HCT116 (cell line): ENCODE data around the gene PPIF. TPM values are rescaled to one million over a fixed set of nuclear protein-coding genes. Genes with fewer than 3 reads are reported as not detected.

Experiments used
- ATAC-seq: fragments of 200-7000 bp; cut with Tn5 transposase; 2 replicates; pipeline ENCODE4 v1.9.1; 2020; ENCODE audit warnings: mild to moderate bottlenecking, moderate library complexity
- BruUV-seq: library from RNA; stranded (reverse); fragments of 400-500 nt; replicated peaks from 2 replicates; lab custom pipeline; 2021; lab: Mats Ljungman, UMichigan
- CTCF ChIA-PET: fragments of 300-600 bp; sonication (Branson Sonifier 250); formaldehyde crosslinking; loops from one replicate; lab custom pipeline; 2021; ENCODE audit warnings: antibody characterized with exemption; lab: Charles Lee
- POLR2A ChIA-PET: fragments of 300-600, 350-600 bp; sonication (Branson Sonifier 250); formaldehyde crosslinking; loops from one replicate; lab custom pipeline; 2021; ENCODE audit warnings: antibody characterized with exemption; lab: Charles Lee
- RAD21 ChIA-PET, 2 experiments: fragments of 300-600 bp; sonication (Branson Sonifier 250); formaldehyde crosslinking; loops; one replicate each; lab custom pipeline; 2023; ENCODE audit warnings: low total read pairs in 2 of 2; ENCODE audit not compliant: uncharacterized antibody in 2 of 2, unreplicated experiment in 2 of 2, low non-redundant PET in 1 of 2; lab: Charles Lee
- DNase-seq: peaks from one replicate; pipeline ENCODE4 v3.0.0-alpha.2; 2010; ENCODE audit warnings: low read depth, low spot score
- H2AFZ ChIP-seq: fragments of 200-600 bp; shearing (Covaris generic), sonication (generic); 2 replicates; pipeline ENCODE4 v1.6.1; 2017; ENCODE audit warnings: low read depth, mixed run types, mixed read lengths, antibody characterized with exemption, low read length; ENCODE audit not compliant: poor library complexity, severe bottlenecking
- H3K27ac ChIP-seq: 2 replicates; pipeline ENCODE4 v1.5.1; 2012; ENCODE audit warnings: low read depth, low read length
- H3K27me3 ChIP-seq: fragments of 200-600 bp; sonication (generic); 2 replicates; pipeline ENCODE4 v1.6.1; 2016; ENCODE audit warnings: mixed run types, low read length, mixed read lengths; ENCODE audit not compliant: insufficient read depth
- H3K36me3 ChIP-seq, 2 experiments: fragments of 200-500 bp in 1 of 2; fragments of 200-600 bp in 1 of 2; sonication (Bioruptor generic) in 1 of 2; sonication (generic) in 1 of 2; 2 replicates each; pipeline versions ENCODE4 v1.5.1 to v1.6.1; 2014 to 2016; ENCODE audit warnings: low read length in 2 of 2, inconsistent platforms in 1 of 2, mixed read lengths in 1 of 2, mixed run types in 1 of 2; ENCODE audit not compliant: insufficient read depth in 2 of 2, control insufficient read depth in 1 of 2
- H3K4me1 ChIP-seq, 2 experiments: fragments of 200-600 bp in 1 of 2; sonication (generic) in 1 of 2; 2 replicates each; pipeline versions ENCODE4 v1.5.1 to v1.6.1; 2012 to 2017; ENCODE audit warnings: low read length in 2 of 2, inconsistent platforms in 1 of 2, mild to moderate bottlenecking in 1 of 2, mixed read lengths in 1 of 2, mixed run types in 1 of 2, moderate library complexity in 1 of 2; ENCODE audit not compliant: insufficient read depth in 2 of 2, control insufficient read depth in 1 of 2
- H3K4me2 ChIP-seq: fragments of 200-600 bp; sonication (generic); 2 replicates; pipeline ENCODE4 v1.6.1; 2017; ENCODE audit warnings: mixed run types, low read length, mixed read lengths
- H3K4me3 ChIP-seq, 2 experiments: fragments of 200-600 bp in 1 of 2; sonication (generic) in 1 of 2; replicated peaks in 1 of 2; 2 replicates each; pipeline ENCODE4 v1.5.1; 2011 to 2016; ENCODE audit warnings: low read length in 2 of 2, control low read depth in 1 of 2, low read depth in 1 of 2, mild to moderate bottlenecking in 1 of 2, mixed read lengths in 1 of 2, mixed run types in 1 of 2
- H3K79me2 ChIP-seq: fragments of 200-600 bp; sonication (generic); 2 replicates; pipeline ENCODE4 v1.6.1; 2017; ENCODE audit warnings: mild to moderate bottlenecking, mixed run types, low read length, moderate library complexity, mixed read lengths; ENCODE audit not compliant: insufficient read depth
- H3K9ac ChIP-seq: fragments of 200-600 bp; sonication (generic); 2 replicates; pipeline ENCODE4 v1.6.1; 2016; ENCODE audit warnings: low read length, mixed read lengths
- H3K9me2 ChIP-seq: fragments of 200-600 bp; sonication (generic), shearing (Covaris generic); 2 replicates; pipeline ENCODE4 v1.6.1; 2017; ENCODE audit warnings: mixed run types, mild to moderate bottlenecking, moderate library complexity; ENCODE audit not compliant: insufficient read depth
- H3K9me3 ChIP-seq, 2 experiments: fragments of 200-500 bp in 1 of 2; fragments of 200-600 bp in 1 of 2; sonication (Bioruptor generic) in 1 of 2; sonication (generic) in 1 of 2; 2 replicates each; pipeline ENCODE4 v1.6.1; 2014 to 2017; ENCODE audit warnings: low read length in 2 of 2, mixed read lengths in 2 of 2, inconsistent platforms in 1 of 2, low read depth in 1 of 2, mild to moderate bottlenecking in 1 of 2, mixed run types in 1 of 2, moderate library complexity in 1 of 2; ENCODE audit not compliant: control insufficient read depth in 1 of 2, insufficient read depth in 1 of 2
- H4K20me1 ChIP-seq: fragments of 200-600 bp; sonication (generic), shearing (Covaris generic); 2 replicates; pipeline ENCODE4 v1.6.1; 2017; ENCODE audit warnings: mixed run types, mild to moderate bottlenecking, moderate library complexity; ENCODE audit not compliant: insufficient read depth
- CBX3 ChIP-seq: IDR thresholded peaks from 2 replicates; pipeline ENCODE4 v1.6.1; 2012; ENCODE audit warnings: low read depth
- CEBPB ChIP-seq: IDR thresholded peaks from 2 replicates; pipeline ENCODE4 v1.6.1; 2012; ENCODE audit warnings: low read depth
- POLR2A ChIP-seq: IDR thresholded peaks from 2 replicates; pipeline ENCODE4 v1.7.0; 2011; ENCODE audit warnings: borderline replicate concordance; ENCODE audit not compliant: insufficient read depth, insufficient read length; ENCODE audit errors: extremely low read depth
- RAD21 ChIP-seq: IDR thresholded peaks from 2 replicates; pipeline ENCODE4 v1.6.1; 2012; ENCODE audit warnings: low read depth, mild to moderate bottlenecking
- SIN3A ChIP-seq: IDR thresholded peaks from 2 replicates; pipeline ENCODE4 v1.6.1; 2012; ENCODE audit warnings: low read depth
- SP1 ChIP-seq: IDR thresholded peaks from 2 replicates; pipeline ENCODE4 v1.6.1; 2012; ENCODE audit warnings: low read depth
- SRF ChIP-seq: IDR thresholded peaks from 2 replicates; pipeline ENCODE4 v1.6.1; 2012; ENCODE audit warnings: low read depth
- YY1 ChIP-seq: IDR thresholded peaks from 2 replicates; pipeline ENCODE4 v1.6.1; 2011; ENCODE audit warnings: low read length, low read depth, moderate library complexity, mild to moderate bottlenecking; ENCODE audit not compliant: insufficient replicate concordance; ENCODE audit errors: extremely low read depth
- ZFX ChIP-seq: fragments of 450-650 bp; IDR thresholded peaks from 2 replicates; pipeline ENCODE4 v1.6.1; 2017
- ZNF274 ChIP-seq: fragments of 200-500 bp; sonication (Bioruptor generic); IDR thresholded peaks from 2 replicates; pipeline ENCODE4 v1.6.1; 2014; ENCODE audit warnings: mild to moderate bottlenecking, low read depth, low read length, inconsistent platforms
- intact Hi-C: fragments of 100-400 bp; cut with micrococcal nuclease; formaldehyde crosslinking; loops from 2 replicates; pipeline ENCODE4 v1.10.0; 2022
- total RNA-seq: library from RNA; stranded (reverse); gene quantifications from one replicate; pipeline ENCODE4 v1.2.1, GENCODE V29; 2021; ENCODE audit not compliant: unreplicated experiment
- TF ChIP-seq, protein P1 (sequence below), 3 experiments: fragments of 200-600 bp in 1 of 3; sonication (generic) in 1 of 3; IDR thresholded peaks in 2 of 3; conservative IDR thresholded peaks in 1 of 3; 2 replicates each; pipeline ENCODE4 v1.5.1; 2012 to 2017; ENCODE audit warnings: low read depth in 2 of 3, low read length in 2 of 3, antibody characterized with exemption in 1 of 3, borderline replicate concordance in 1 of 3, control low read depth in 1 of 3, mild to moderate bottlenecking in 1 of 3, mixed read lengths in 1 of 3, mixed run types in 1 of 3, moderate library complexity in 1 of 3; ENCODE audit not compliant: insufficient read depth in 1 of 3
- TF ChIP-seq, protein P2 (sequence below): IDR thresholded peaks from 2 replicates; pipeline ENCODE4 v1.6.1; 2012
- TF ChIP-seq, protein P3 (sequence below): IDR thresholded peaks from 2 replicates; pipeline ENCODE4 v1.6.1; 2011; ENCODE audit warnings: mild to moderate bottlenecking, low read length, moderate library complexity; ENCODE audit not compliant: insufficient replicate concordance; ENCODE audit errors: extremely low read depth

The PPIF gene
- total RNA-seq, 1 experiment from 2014 or later, result 85.0 TPM

DNA sequence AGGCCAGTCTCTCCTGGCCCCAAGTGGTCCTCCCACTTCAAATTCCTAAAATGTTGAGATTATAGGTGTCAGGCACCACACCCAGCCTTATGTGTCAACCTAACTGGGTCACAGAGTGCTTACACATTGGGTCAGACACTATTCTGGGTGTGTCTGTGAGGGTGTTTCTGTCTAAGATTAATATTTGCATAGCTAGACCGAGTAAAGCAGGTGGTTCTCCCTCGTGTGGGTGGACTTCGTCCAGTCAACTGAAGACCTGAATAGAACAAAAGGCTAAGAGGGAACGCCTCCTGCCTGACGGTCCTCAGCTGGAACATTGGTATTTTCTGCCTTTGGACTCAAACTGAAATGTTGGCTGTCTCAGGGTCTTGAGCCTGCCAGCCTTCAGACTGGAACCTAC is 11.5 kb downstream of the PPIF start:
- no TSS peak for BruUV-seq
- H3K4me1 ChIP-seq, result no peaks in the 10 kb centered on the region
- RAD21 ChIA-PET, result no interaction called here
- H3K79me2 ChIP-seq, result peaks cover 6% of the 10 kb centered on the region; the same call in 1 of the 2 replicates
- no peak for DNase-seq
- no peak for ATAC-seq
- POLR2A ChIA-PET, result no interaction called here
- no peaks in the 10 kb centered on the region for H4K20me1 ChIP-seq
- peaks cover 10 to 18% of the 10 kb centered on the region in 2 experiments; a peak in 3 of 4 replicates for H3K36me3 ChIP-seq
- no peak overlapping the region for H2AFZ ChIP-seq
- no peak overlapping the region for H3K4me2 ChIP-seq
- intact Hi-C loops, result no loop called here
- H3K9ac ChIP-seq, result no peak overlapping the region
- H3K9me2 ChIP-seq, result no peaks in the 10 kb centered on the region
- no peak overlapping the region for H3K4me3 ChIP-seq
- no peak overlapping the region for H3K27ac ChIP-seq
- H3K27me3 ChIP-seq, result no peaks in the 10 kb centered on the region
- TF ChIP-seq CEBPB, result no peak
- no peak for TF ChIP-seq SP1
- TF ChIP-seq ZNF274, result no peak
- TF ChIP-seq CBX3, result no peak
- TF ChIP-seq SIN3A, result no peak
- TF ChIP-seq, protein P1, sequence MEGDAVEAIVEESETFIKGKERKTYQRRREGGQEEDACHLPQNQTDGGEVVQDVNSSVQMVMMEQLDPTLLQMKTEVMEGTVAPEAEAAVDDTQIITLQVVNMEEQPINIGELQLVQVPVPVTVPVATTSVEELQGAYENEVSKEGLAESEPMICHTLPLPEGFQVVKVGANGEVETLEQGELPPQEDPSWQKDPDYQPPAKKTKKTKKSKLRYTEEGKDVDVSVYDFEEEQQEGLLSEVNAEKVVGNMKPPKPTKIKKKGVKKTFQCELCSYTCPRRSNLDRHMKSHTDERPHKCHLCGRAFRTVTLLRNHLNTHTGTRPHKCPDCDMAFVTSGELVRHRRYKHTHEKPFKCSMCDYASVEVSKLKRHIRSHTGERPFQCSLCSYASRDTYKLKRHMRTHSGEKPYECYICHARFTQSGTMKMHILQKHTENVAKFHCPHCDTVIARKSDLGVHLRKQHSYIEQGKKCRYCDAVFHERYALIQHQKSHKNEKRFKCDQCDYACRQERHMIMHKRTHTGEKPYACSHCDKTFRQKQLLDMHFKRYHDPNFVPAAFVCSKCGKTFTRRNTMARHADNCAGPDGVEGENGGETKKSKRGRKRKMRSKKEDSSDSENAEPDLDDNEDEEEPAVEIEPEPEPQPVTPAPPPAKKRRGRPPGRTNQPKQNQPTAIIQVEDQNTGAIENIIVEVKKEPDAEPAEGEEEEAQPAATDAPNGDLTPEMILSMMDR (IDR thresholded peaks at IDR 0.05 in 2 of 3, conservative IDR thresholded peaks at IDR 0.05 in 1 of 3; ENCODE audit: borderline replicate concordance in 1 of 3, insufficient read depth in 1 of 3, low read depth in 2 of 3, low read length in 2 of 3), result no peak
- TF ChIP-seq, protein P2, sequence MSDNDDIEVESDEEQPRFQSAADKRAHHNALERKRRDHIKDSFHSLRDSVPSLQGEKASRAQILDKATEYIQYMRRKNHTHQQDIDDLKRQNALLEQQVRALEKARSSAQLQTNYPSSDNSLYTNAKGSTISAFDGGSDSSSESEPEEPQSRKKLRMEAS, result no peak
- TF ChIP-seq SRF, result no peak
- TF ChIP-seq ZFX, result no peak
- no peak for TF ChIP-seq YY1
- TF ChIP-seq, protein P3, sequence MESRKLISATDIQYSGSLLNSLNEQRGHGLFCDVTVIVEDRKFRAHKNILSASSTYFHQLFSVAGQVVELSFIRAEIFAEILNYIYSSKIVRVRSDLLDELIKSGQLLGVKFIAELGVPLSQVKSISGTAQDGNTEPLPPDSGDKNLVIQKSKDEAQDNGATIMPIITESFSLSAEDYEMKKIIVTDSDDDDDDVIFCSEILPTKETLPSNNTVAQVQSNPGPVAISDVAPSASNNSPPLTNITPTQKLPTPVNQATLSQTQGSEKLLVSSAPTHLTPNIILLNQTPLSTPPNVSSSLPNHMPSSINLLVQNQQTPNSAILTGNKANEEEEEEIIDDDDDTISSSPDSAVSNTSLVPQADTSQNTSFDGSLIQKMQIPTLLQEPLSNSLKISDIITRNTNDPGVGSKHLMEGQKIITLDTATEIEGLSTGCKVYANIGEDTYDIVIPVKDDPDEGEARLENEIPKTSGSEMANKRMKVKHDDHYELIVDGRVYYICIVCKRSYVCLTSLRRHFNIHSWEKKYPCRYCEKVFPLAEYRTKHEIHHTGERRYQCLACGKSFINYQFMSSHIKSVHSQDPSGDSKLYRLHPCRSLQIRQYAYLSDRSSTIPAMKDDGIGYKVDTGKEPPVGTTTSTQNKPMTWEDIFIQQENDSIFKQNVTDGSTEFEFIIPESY, result no peak
- no peak for TF ChIP-seq POLR2A
- no peak for TF ChIP-seq RAD21
- CTCF ChIA-PET, result interaction anchor here (1.6 kb wide), 1 partner anchor 12 kb away, joined by 5 read pairs; the partner anchor contains the start of gene PPIF
- no peaks in the 10 kb centered on the region for H3K9me3 ChIP-seq
